Sciatic nerve (tissue), 2 donors: ENCODE data around the gene HBD. TPM values are rescaled to one million over a fixed set of nuclear protein-coding genes. Genes with fewer than 3 reads are reported as not detected.
"Not testable (repeated sequence)": the region's sequence is repeated elsewhere in the genome, so short reads cannot be mapped to it uniquely, and the experiment has no call there.

Experiments
- ATAC-seq: fragments of 200-7000 bp; cut with Tn5 transposase; one replicate; pipeline ENCODE4 v1.9.1; 2020; ENCODE audit warnings: mild to moderate bottlenecking, moderate library complexity
- DNase-seq: peaks from one replicate; pipeline ENCODE4 v3.0.0-alpha.2; 2020; ENCODE audit warnings: low spot score
- intact Hi-C: fragments of 100-400 bp; cut with DNase I; formaldehyde crosslinking; loops from one replicate; pipeline ENCODE4 v1.14.2; 2022
- total RNA-seq: library from RNA; stranded (reverse); fragmentation: NEBNext Ultra II Directional; extraction: Animal tissue kit (Norgen Biotek cat#: 25700); gene quantifications from one replicate; pipeline ENCODE4 v1.2.1, GENCODE V29; 2021
- donor health status: DM: no; HTN: no; CAD: no.
- donor health status: DM: no; HTN: no; CAD: no.

HBD gene
- total RNA-seq, 1 donor from 2014 or later: 38.4 TPM

DNA sequence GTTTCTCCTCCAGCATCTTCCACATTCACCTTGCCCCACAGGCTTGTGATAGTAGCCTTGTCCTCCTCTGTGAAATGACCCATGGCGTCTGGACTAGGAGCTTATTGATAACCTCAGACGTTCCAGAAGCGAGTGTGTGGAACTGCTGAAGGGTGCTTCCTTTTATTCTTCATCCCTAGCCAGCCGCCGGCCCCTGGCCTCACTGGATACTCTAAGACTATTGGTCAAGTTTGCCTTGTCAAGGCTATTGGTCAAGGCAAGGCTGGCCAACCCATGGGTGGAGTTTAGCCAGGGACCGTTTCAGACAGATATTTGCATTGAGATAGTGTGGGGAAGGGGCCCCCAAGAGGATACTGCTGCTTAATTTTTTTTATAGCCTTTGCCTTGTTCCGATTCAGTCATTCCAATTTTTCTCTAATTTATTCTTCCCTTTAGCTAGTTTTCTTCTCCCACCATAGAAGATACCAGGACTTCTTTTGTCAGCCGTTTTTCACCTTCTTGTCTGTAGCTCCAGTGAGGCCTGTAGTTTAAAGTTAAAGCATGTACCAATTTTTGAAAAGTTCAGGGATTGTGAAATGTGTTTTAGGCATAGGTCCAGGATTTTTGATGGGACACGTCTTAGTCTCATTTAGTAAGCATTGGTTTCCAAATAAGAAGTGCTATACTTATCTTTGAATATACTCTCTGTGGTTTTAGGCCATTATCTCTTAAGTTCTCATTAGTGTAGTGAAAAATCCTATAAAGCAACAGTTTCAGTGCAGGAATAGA lies 20.5 kb upstream of the HBD start, which contains the start of gene HBG2:
Gene HBG2, minus strand, starts transcription at position 136 of the 768 bp plus-strand sequence. Its CDS starts 53 bp downstream, at position 83.
- ATAC-seq, intact Hi-C loops, DNase-seq: not testable (repeated sequence)

DNA sequence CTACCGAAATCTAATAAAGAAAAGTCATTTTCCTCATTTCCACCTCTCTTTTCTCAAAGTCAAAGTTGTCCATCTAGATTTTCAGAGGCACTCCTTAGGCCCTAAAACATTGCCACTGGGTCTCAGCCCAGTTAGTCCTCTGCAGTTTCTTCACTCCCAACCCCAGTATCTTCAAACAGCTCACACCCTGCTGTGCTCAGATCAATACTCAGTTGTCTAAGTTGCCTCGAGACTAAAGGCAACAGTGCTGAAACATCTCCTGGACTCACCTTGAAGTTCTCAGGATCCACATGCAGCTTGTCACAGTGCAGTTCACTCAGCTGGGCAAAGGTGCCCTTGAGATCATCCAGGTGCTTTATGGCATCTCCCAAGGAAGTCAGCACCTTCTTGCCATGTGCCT lies 19.7 kb upstream of the HBD start:
- ATAC-seq, intact Hi-C loops, DNase-seq: not testable (repeated sequence)

DNA sequence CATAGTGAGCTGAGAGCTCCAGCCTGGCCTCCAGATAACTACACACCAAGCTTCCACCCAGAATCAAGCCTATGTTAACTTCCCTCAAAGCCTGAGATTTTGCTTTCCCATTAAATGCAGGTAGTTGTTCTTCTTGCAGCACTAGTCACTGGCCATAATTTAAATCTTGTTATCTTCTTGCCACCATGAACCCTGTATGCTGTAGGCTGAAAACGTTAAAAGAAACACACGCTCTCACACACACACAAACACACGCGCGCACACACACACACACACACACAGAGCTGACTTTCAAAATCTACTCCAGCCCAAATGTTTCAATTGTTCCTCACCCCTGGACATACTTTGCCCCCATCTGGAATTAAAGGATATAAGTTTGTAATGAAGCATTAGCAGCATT lies 19.2 kb upstream of the HBD start:
- ATAC-seq, DNase-seq, intact Hi-C loops: not testable (repeated sequence)

DNA sequence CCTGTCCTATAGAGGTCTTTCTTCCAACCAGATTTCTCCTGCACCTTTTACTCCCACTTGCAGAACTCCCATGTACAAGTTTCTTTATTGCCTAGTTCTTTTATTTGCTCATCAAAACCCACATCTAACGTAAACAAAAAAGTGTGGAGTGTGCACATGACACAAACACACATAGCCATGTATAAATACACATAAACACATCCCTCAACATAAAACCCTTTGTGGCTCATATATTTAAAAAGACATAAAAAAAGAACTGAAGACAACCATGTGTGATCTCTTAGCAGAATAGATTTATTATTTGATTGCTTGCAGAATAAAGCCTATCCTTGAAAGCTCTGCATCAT lies 18.6 kb upstream of the HBD start:
- no peak for ATAC-seq
- intact Hi-C loops: no loop called here
- no peak for DNase-seq

DNA sequence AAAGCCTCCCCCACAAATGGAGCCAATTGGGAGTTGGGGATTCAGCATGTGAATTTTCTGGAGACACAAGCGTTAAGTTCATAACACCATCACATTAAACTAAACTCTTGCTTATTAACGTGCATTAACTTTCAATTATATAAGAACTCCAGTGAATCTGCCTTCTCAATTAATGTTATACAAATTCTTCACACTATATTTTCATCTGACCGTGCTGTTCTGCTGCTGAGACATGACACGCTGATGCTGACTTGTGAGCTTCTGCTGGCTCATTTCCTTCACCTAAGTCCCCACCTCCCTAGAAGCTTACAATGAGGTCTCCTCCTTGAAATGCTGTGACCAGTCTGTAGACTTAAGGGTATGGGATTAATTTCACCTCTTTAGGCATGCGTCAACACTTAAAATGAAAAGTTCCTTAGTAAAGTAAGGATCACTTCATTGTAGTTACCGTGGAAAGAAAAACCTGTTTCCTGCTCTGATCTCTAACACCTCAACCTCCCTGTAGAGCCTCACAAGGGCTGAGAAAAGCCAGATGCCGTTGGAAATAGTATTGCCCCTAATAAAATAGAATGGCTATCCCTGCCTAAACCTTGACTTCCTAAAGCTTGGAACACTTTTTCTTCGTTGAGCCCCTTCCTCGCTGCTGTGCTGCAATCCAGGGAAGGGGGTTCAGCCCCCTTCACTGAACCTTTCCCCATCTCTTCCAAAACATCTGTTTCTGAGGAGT lies 18.1 kb upstream of the HBD start:
- no peak for ATAC-seq
- intact Hi-C loops: no loop called here
- DNase-seq: no peak

DNA sequence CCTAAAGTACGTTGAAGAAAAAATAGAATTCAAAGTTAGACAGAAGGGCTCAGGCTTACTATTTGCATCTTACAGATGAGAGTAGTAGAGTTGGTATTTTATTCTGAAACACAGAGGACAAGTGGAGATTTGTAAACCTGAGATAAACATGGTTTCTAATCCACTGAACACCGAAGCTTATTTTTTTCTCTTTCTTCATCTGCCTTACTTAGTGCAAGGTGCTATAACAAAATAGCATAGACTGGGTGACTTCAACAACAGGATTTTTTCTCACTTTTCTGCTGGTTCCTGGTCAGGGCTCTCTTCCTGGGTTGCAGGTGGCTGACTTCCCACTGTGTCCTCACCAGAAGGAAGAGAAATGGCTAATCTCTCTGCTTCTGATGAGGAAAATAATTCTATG lies 17.5 kb upstream of the HBD start:
- DNase-seq: no peak
- no peak for ATAC-seq

DNA sequence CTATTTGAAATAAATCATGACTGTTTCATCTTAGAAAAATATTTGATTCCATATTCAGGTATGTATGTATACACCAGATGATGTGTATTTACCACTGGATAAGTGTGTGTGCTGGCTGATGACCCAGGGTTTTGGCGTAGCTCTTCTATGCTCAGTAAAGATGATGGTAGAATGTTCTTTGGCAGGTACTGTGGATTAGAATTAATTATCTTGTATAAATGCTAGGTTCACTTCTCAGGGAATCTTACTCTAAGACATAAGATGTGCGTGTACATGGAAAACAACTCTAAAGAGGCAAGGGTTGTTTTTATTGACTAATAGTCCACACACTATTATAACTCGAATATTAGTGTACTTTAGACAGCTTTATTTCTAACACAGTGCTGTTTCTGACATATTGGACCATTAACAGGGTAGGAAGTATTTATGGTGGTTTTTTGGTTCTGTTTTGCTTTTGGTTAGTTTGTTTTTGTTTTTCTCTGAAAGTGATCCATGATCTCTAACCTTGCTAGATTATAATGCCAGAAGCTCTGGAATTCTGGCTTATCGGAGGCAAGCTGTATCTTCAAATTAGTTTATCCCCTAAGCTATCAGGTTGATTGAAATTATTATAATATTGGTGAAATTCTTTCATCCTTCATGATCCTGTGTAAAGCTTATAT lies 16.4 kb upstream of the HBD start:
- no peak for DNase-seq
- intact Hi-C loops: no loop called here
- ATAC-seq: no peak

More for the DNA sequence above, 17.5 kb upstream of the HBD start:
- intact Hi-C loops: no loop called here

DNA sequence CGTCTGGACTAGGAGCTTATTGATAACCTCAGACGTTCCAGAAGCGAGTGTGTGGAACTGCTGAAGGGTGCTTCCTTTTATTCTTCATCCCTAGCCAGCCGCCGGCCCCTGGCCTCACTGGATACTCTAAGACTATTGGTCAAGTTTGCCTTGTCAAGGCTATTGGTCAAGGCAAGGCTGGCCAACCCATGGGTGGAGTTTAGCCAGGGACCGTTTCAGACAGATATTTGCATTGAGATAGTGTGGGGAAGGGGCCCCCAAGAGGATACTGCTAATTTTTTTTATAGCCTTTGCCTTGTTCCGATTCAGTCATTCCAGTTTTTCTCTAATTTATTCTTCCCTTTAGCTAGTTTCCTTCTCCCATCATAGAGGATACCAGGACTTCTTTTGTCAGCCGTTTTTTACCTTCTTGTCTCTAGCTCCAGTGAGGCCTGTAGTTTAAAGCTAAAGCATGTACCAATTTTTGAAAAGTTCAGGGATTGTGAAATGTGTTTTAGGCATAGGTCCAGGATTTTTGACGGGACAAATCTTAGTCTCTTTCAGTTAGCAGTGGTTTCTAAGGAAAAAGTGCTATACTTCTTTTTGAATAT lies 15.6 kb upstream of the HBD start, which contains the start of gene HBG1:
Gene HBG1, minus strand, starts transcription at position 51 of the 590 bp plus-strand sequence. CDS start 53 bp downstream, outside the sequence.
- DNase-seq, intact Hi-C loops, ATAC-seq: not testable (repeated sequence)

DNA sequence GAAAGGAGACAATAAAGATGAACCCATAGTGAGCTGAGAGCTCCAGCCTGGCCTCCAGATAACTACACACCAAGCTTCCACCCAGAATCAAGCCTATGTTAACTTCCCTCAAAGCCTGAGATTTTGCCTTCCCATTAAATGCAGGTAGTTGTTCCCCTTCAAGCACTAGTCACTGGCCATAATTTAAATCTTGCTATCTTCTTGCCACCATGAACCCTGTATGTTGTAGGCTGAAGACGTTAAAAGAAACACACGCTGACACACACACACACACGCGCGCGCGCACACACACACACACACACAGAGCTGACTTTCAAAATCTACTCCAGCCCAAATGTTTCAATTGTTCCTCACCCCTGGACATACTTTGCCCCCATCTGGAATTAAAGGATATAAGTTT lies 14.2 kb upstream of the HBD start:
- ATAC-seq, DNase-seq, intact Hi-C loops: not testable (repeated sequence)

DNA sequence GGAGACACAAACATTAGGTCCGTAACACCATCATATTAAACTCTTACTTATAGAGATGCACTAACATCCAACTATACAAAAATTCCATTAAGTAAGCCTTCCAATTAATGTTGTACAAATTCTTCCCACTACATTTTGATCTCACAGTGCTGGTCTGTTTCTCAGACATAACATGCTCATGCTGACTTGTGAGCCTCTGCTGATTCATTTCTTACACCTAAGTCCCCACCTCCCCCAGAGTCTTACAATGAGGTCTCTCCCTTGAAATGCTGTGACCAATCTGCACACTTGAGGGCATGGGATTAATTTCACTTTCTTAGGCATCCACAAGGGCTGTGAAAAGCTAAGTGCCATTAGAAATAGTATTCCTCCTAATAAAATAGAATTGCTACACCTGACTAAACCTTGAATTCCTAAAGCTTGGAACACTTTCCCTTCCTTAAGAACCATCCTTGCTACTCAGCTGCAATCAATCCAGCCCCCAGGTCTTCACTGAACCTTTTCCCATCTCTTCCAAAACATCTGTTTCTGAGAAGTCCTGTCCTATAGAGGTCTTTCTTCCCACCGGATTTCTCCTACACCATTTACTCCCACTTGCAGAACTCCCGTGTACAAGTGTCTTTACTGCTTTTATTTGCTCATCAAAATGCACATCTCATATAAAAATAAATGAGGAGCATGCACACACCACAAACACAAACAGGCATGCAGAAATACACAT lies 13.3 kb upstream of the HBD start:
- ATAC-seq (no peak), DNase-seq (no peak)
- intact Hi-C loops: no loop called here

DNA sequence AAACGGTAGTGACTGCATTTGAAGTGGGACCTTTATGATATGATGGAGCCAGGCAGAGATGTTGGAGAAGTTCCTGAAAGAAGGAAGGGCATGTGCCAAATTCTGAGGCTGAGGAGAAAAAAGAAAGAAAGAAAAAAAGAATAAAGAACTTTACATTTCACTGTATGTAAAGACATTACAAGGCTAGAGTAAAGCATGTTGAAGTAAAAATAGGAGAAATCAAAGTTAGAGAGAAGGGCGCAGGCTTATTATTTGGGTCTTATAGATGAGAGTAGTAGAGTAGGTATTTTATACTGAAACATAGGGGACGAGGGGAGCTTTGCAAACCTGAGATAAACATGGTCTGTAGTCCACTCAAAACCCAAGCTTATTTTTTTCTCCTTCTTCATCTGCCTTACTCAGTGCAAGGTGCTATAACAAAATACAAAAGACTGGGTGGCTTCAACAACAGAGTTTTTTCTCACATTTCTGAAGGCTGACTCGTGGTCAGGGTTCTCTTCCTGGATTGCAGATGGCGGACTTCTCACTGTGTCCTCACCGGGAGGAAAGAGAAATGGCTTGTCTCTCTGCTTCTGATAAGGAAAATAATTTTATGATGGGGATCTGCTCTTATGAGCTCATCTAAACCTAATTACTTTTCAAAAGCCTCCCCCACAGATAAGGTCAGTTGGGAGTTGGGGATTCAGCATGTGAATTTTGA lies 12.6 kb upstream of the HBD start:
- ATAC-seq (no peak), DNase-seq (no peak)
- intact Hi-C loops: no loop called here

DNA sequence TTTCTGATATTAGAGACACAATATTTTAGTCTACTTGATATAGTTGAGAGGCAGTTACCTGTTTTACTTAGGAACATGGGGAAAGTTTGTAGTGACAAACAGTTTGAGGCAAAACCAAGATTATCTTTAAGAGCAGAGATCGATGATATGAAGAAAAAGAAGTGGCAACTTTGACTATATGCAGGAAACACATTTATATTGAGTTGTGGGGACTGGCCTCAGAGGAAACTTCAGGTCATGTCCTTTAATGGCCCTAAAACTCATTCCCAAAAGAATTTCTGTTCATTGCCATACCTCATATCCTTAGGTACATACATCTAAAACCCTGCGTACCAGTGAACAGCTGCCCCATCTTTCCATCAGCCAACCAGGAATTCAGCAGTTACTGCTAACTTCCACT lies 10.9 kb upstream of the HBD start:
- intact Hi-C loops: no loop called here
- ATAC-seq (no peak), DNase-seq (no peak)

DNA sequence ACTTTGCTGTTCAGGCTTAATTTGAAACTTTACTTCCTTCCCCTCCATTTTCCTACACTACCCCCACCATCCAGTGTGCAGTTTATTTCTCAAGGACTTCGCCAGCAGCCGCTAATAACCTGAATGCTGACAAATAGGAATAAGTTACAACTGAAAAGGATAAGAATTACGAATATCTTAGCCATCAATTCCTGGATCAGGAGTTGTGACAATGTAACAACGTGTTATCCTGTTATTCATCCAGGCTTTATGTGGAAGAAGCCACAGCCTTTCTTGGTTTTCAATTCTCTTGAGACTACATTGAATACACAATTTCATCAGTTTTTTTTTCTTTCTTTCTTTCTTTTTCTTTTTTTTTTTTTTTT lies 9.5 kb upstream of the HBD start:
- DNase-seq (no peak), ATAC-seq (no peak)
- intact Hi-C loops: no loop called here

DNA sequence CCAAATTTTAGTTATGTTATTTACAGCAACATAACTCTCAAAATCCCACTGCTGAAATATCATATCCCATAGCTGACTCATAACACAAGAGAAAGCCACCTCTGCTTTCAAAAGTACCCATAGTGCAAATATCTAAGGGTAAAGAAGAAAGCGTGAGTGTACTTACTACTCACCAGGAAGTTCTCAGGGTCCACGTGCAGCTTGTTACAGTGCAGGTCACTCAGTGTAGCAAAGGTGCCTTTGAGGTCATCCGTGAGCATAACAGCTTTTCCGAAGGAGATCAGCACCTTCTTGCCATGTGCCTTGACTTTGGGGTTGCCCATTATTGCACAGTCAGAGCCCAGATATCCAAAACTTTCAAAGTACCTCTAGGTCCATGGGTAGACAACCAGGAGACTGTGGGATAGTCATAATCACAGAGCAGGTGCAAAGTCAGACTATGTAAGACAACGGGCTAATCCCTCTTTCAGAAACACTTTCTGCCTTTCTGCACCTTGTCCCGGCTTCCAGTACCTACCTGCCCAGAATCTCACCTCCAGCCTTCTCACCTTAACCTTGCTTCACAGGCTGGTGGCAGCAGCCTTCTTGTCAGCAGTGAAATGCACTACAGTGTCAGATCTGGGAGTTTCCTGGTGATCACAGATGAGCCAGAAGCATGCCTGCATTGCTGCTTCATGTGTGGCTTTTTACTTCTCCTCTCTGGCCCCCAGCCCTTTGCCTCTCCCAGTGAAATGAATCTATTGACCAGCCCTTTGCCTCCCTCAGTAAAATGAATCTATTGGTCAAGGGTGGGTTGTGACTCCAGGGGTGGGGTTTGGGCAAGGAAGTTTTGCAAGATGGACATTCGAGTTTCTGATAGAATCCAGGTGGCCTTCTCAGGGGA lies 8.9 kb upstream of the HBD start:
- no peak for DNase-seq
- ATAC-seq: no peak
- intact Hi-C loops: no loop called here

DNA sequence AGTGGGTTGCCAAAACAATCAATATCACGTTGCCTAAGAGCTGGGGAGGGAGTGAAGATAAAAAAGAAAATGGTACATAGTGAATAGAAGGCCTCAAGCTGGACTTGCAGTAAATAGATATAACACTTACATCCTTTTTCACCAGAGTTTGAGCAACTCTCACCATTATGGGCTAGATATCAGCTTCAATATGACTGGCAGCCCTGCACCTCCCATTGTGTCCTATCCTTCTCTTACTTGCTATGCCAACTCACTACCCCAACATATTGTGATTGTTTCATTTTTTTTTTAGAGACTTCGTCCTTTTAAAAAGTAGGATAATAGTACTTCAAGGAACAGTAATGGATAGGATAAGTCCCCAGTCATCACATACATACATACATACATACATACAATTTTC lies 7.9 kb upstream of the HBD start:
- DNase-seq (no peak), ATAC-seq (no peak)
- intact Hi-C loops: no loop called here

DNA sequence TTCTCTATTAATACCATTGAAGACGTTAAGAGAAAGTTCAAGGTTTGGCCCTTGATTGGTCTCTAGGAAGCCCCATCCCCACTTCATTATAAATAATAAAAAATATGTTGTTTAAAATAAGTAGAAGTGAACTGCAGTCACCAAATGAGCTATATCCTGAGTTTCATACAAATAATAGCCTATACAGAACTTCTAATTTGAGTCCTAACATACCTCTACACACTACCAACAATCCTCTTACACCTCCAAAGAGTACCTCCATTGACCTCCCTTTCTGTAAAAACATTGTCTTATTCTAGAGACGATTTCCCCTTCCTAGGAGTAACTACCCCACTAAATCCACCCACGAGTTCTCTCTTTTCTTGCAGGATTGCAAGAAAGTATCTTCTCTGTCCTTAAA lies 7.2 kb upstream of the HBD start:
- intact Hi-C loops: no loop called here
- DNase-seq: no peak
- no peak for ATAC-seq

DNA sequence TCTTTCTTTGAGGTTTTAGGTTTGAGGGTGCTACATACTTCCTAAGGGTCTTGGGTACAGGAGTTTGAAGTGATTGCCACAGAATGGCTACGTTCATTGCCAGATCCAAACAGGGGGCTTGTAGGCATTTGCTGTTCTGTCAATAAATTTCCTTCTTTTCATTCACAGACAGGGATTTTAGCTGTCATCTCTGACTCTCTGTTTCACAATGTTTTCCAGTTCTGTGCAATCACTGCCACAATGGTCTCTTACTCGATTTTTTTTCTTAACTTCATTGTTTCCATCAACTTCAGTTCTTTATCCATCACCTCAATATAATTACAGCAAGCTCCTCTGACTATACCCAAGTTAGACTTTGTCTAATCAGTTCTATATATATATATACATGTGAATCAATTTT lies 6.2 kb upstream of the HBD start:
- DNase-seq: no peak
- ATAC-seq: no peak
- intact Hi-C loops: no loop called here
